ENCODE results near the gene PCDHA8.

Gene PCDHA8

GRCh38 chr5:140877262-140877581, 36.2 kb downstream of the PCDHA8 start:
- Histone ChIP-seq H2AFZ (no peak overlapping the region), H3K4me3 (ENCODE audit: low read depth, low read length) (no peak overlapping the region), H3K9me3 (ENCODE audit: control insufficient read depth, low read length) (no peaks in the 10 kb centered on the region), H3K79me2 (no peaks in the 10 kb centered on the region), H3K27ac (no peak overlapping the region), H3K4me1 (no peaks in the 10 kb centered on the region), H3K36me3 (ENCODE audit: control insufficient read depth, insufficient read depth, low read length) (no peaks in the 10 kb centered on the region), H3K27me3 (ENCODE audit: control insufficient read depth, insufficient read depth, low read length) (no peaks in the 10 kb centered on the region), H3K9ac (no peak overlapping the region), H3K4me2 (ENCODE audit: low read length) (no peak overlapping the region)
- TF ChIP-seq CTCF (IDR thresholded peaks at IDR 0.05): no peak

- H3K27ac ChIP-seq: no peak within 1 kb of the TSS
- peak within 1 kb of the TSS; percentile 23 for H3K4me3 ChIP-seq (ENCODE audit: low read depth, low read length)
- no peaks in the 10 kb centered on the region for H3K27me3 ChIP-seq (ENCODE audit: control insufficient read depth, insufficient read depth, low read length)
- peaks cover 2% of the 10 kb centered on the region for H3K79me2 ChIP-seq
- no peaks in the 10 kb centered on the region for H3K36me3 ChIP-seq (ENCODE audit: control insufficient read depth, insufficient read depth, low read length)
- no peak within 1 kb of the TSS for H3K9ac ChIP-seq
- H3K9me3 ChIP-seq (ENCODE audit: control insufficient read depth, low read length): no peaks in the 10 kb centered on the region
- no peak for TF ChIP-seq CTCF (IDR thresholded peaks at IDR 0.05)
- no peaks in the 10 kb centered on the region for H3K4me1 ChIP-seq
- H3K4me2 ChIP-seq (ENCODE audit: low read length): peak within 1 kb of the TSS; percentile 40
- no peak within 1 kb of the TSS for H2AFZ ChIP-seq
Measured at GRCh38 chr5:140881889-140882590, 41.1 kb downstream of the PCDHA8 start, which contains the start of gene PCDHA13. Gene PCDHA13, plus strand, starts transcription at chr5:140882124. Its CDS starts 145 bp downstream, at chr5:140882269.

- TF ChIP-seq CTCF (IDR thresholded peaks at IDR 0.05): no peak
- peak overlapping the region; percentile 23 for H3K4me3 ChIP-seq (ENCODE audit: low read depth, low read length)
Measured at GRCh38 chr5:140882591-140882899, 41.6 kb downstream of the PCDHA8 start.

GRCh38 chr5:140883373-140883772, 42.4 kb downstream of the PCDHA8 start:
- peaks cover 2% of the 10 kb centered on the region for H3K79me2 ChIP-seq
- H3K9me3 ChIP-seq (ENCODE audit: control insufficient read depth, low read length): no peaks in the 10 kb centered on the region
- H3K36me3 ChIP-seq (ENCODE audit: control insufficient read depth, insufficient read depth, low read length): no peaks in the 10 kb centered on the region
- no peak overlapping the region for H3K9ac ChIP-seq
- H3K4me3 ChIP-seq (ENCODE audit: low read depth, low read length): no peak overlapping the region
- no peak overlapping the region for H3K4me2 ChIP-seq (ENCODE audit: low read length)
- no peaks in the 10 kb centered on the region for H3K4me1 ChIP-seq
- H2AFZ ChIP-seq: no peak overlapping the region
- no peak overlapping the region for H3K27ac ChIP-seq
- TF ChIP-seq CTCF (IDR thresholded peaks at IDR 0.05): no peak
- no peaks in the 10 kb centered on the region for H3K27me3 ChIP-seq (ENCODE audit: control insufficient read depth, insufficient read depth, low read length)

More at GRCh38 chr5:140882591-140882899, 41.6 kb downstream of the PCDHA8 start:
- no peaks in the 10 kb centered on the region for H3K27me3 ChIP-seq (ENCODE audit: control insufficient read depth, insufficient read depth, low read length)
- H3K9ac ChIP-seq: no peak overlapping the region
- H2AFZ ChIP-seq: no peak overlapping the region
- no peaks in the 10 kb centered on the region for H3K4me1 ChIP-seq
- peak overlapping the region; percentile 40 for H3K4me2 ChIP-seq (ENCODE audit: low read length)
- no peak overlapping the region for H3K27ac ChIP-seq
- peaks cover 2% of the 10 kb centered on the region for H3K79me2 ChIP-seq
- no peaks in the 10 kb centered on the region for H3K36me3 ChIP-seq (ENCODE audit: control insufficient read depth, insufficient read depth, low read length)
- no peaks in the 10 kb centered on the region for H3K9me3 ChIP-seq (ENCODE audit: control insufficient read depth, low read length)
